Measurements from ENCODE around the gene LHFPL3.

- TF ChIP-seq POLR2A (IDR thresholded peaks at IDR 0.05) = no peak
- no peak for TF ChIP-seq EP300 (IDR thresholded peaks at IDR 0.05)
Measured at GRCh38 chr7:104299777-104300176, 28.6 kb upstream of the LHFPL3 start.
